ENCODE measurements around the gene C15orf62.

C15orf62 gene

GRCh38 chr15:40815042-40815698 is 45.4 kb downstream of the C15orf62 start:
- DNase-seq (ENCODE audit: low read depth), result no peak

GRCh38 chr15:40819048-40819447 is 49.3 kb downstream of the C15orf62 start:
- DNase-seq (ENCODE audit: low read depth), result no peak

DNA sequence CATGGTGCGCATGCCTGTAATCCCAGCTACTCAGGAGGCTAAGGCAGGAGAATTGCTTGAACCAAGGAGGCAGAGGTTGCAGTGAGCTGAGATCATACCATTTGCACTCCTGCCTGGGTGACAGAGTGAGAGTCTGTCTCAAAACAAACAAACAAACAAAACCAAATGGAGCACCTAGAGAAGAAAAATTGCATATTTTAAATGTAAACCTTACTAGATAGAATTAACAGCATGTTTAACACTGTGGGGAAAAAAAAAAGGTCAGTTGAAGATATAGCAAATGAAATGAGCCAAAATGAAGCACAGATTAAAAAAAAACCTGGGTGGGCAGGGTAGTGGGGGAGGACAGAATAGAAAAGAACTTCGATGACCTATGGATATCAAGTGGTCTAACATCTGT is 51.4 kb downstream of the C15orf62 start:
- no peak for DNase-seq (ENCODE audit: low read depth)
